Fibroblast of pulmonary artery (primary cell): ENCODE data around the gene MIA2.

Source experiments
- DNase-seq: peaks from one replicate; pipeline ENCODE4 v3.0.0-alpha.2; 2010; ENCODE audit warnings: low read depth
- H3K4me3 ChIP-seq: replicated peaks from 2 replicates; pipeline ENCODE4 v1.5.1; 2011; ENCODE audit warnings: low read depth, mild to moderate bottlenecking, control low read depth, low read length, moderate library complexity
- CTCF ChIP-seq: IDR thresholded peaks from 2 replicates; pipeline ENCODE4 v1.5.1; 2011; ENCODE audit warnings: mild to moderate bottlenecking, control low read depth, low read length, inconsistent platforms; ENCODE audit errors: missing control alignments

MIA2 gene

GRCh38 chr14:39430762-39431415 is 197.2 kb downstream of the MIA2 start:
- peak overlapping the region; percentile 75 for H3K4me3 ChIP-seq
- DNase-seq = no peak
- TF ChIP-seq CTCF = no peak

GRCh38 chr14:39431416-39432178 is 197.9 kb downstream of the MIA2 start:
- DNase-seq = peak; percentile 36
- peak overlapping the region; percentile 75 for H3K4me3 ChIP-seq
- TF ChIP-seq CTCF = no peak

- peak within 1 kb of the TSS; percentile 87 for H3K4me3 ChIP-seq
- peak; percentile 98 for DNase-seq
- no peak for TF ChIP-seq CTCF
Measured at GRCh38 chr14:39432179-39432618, 198.5 kb downstream of the MIA2 start, which contains the start of gene FBXO33. TSS of gene FBXO33 (minus strand) at chr14:39432433. CDS start at chr14:39432162, 271 bp downstream.

GRCh38 chr14:39432619-39433451 is 199.1 kb downstream of the MIA2 start:
- peak; percentile 17 for TF ChIP-seq CTCF
- peak overlapping the region; percentile 87 for H3K4me3 ChIP-seq
- DNase-seq = peak; percentile 81

GRCh38 chr14:39433452-39433813 is 199.7 kb downstream of the MIA2 start:
- no peak for TF ChIP-seq CTCF
- no peak for DNase-seq

DNA sequence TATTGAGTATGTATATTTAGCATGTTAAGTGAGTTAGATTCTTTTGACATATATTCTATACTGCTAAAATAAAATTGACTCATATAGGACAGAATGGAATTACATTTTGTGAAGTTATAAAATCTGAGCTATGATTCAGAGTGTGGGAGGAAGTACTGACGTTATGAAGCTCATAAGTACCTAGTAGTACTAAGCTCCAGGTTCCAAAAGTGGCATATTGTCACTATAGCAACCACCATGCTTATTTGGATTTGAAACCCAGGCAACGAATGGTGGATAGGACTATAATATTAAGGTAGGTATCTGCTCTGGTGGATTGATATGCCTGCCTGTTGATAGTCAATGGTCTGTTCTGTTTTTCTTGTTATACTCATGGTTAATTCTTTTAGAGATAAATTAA is 200.7 kb downstream of the MIA2 start:
- H3K4me3 ChIP-seq = no peak overlapping the region
- TF ChIP-seq CTCF = no peak
- peak; percentile 36 for DNase-seq

More at GRCh38 chr14:39433452-39433813, 199.7 kb downstream of the MIA2 start:
- H3K4me3 ChIP-seq = peak overlapping the region; percentile 87
